Measurements from ENCODE around the gene UROC1.

The UROC1 gene

DNA sequence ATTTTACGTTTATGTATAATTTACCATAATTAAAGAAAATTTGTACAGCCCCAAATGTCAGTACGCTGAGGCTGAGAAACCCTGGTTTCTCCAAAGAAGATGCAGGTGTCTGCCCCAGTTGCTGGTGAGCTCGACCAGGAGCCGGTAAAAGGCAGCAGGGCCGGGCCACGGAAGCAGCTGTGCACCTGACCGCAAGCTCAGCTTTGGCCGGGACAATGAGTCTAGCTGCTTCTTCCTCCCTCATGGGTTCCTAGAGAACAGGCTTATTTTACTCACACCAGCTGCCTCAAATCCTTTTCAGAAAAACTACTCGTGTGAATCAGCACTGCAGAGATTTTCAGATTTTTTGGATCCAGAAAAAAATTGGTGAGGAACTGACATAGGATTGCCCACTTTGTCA, 23.8 kb downstream of the UROC1 start:
- no peak for DNase-seq

DNA sequence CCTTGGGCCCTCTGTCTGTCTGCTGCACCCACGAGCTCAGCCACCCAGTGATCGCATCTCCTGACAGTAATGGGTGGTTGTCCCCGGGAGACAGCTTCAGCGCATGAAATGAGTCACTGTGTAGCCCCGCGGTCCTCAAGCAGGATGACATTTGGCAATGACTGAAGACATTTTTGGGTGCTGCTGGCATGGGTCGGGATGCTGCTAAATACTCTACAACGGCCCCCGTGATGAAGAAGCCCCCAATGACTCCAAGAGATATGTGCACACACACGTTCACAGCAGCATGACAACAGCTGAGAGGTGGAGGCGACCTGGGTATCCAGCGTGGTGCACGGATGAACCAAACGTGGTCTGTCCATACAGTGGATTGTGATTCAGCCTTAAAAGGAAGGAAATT, 24.5 kb downstream of the UROC1 start:
- no peak for DNase-seq

DNA sequence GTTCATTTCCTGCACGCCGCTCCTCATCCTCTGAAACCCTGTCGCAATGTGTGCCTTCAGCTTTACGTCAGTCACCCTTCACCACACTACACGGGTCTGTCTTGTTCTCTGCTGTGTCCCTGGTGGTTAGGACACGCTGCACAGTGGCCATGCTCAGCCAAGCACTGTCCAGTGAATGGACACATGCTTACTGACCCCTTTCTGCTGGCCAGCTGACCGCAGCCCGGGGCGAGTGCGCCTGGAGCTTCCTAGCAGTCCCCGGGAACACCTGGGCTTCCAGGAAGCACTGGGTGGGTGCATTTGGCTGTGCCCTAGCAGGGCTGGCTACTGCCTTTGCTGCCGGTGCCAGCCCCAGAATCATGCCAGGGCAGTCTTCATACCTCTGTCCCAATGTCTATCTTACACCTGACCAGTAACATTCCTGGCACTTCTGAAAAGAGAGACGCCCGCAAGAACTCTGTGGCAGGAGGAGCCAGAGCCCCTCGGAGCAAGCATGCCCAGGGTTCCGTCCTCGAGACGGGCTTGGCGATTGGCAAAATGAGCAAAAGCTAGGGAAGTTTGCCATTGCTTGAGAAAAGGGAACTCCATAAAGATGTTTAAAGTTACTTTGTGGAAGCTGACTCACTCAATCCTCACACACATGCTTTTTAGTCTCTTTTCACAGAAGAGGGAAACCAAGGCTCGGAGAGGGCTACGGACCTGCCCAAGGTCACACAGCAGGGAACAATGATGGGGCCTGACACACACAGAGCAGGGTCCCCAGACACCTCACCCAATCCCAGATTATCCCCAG, 26.2 kb downstream of the UROC1 start:
- DNase-seq = no peak

DNA sequence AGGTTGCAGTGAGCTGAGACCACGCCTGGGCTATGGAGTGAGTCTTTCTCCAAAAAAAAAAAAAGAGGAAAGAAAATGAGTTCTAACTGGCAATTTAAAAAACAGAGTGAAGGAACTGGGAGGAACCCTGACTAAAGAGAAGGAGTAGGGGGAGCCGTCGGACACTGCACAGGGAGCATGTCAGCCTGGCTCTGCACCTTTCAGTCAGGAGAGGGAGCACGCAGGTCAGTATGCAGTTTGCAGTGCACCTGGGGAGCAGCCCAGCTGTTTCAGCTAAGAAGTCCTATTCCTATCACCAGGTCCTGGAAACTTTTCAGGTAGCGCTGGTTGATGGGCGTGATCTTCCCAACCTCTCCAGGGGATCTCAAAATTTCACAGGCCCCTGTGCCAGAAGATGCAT, 27.0 kb downstream of the UROC1 start:
- no peak for DNase-seq

DNA sequence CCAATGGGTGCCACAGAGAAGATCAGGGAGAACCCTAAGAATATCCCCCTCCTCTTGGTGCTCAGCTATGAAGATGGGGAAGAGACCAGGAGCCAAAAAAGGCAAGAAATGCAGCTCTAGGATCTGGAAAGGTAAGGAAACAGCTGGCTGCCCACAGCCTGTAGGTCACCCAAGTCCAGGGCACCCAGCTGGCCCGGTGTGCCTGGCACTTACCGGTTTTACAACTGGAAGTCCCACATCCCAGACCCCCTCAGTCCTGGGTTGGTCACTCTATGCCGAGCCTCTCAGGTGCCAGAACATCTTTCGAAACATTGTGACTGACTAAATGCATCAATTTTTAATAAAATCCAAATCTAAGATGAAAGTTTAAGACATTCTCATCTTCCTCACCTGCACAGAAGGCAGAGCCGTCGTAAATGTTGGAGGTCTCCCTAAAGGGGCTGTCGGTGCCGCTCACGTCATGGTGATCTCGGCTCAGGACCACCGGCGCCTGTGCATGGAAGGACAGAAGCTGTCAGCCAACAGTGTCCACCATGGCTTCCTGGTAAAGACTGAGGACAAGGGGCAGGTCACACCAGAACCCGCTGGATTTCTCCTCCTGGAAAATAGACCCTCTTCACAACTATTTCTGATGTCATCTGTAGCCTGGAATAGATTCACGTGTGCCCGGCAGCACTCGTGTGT, 28.5 kb downstream of the UROC1 start:
- DNase-seq = no peak

DNA sequence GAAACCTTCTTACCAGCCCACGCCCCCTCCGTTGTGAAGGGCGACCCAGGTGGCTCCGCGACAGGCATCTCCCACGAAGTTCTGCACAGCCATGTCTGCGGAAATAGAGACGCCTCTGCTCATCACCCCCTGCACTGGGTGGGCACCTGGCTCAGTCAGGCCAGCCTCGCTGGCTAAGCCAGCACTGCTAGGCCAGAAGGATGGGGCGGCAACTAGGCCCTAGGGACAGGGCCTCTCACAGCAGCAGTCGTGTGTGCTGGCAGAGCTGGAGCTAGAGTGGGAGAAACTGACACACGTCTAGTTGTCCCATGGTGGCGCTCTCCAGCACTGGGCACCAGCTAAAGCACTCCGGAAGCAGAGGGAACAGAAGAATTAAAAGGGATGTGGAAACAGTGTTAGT, 29.4 kb downstream of the UROC1 start:
- no peak for DNase-seq

DNA sequence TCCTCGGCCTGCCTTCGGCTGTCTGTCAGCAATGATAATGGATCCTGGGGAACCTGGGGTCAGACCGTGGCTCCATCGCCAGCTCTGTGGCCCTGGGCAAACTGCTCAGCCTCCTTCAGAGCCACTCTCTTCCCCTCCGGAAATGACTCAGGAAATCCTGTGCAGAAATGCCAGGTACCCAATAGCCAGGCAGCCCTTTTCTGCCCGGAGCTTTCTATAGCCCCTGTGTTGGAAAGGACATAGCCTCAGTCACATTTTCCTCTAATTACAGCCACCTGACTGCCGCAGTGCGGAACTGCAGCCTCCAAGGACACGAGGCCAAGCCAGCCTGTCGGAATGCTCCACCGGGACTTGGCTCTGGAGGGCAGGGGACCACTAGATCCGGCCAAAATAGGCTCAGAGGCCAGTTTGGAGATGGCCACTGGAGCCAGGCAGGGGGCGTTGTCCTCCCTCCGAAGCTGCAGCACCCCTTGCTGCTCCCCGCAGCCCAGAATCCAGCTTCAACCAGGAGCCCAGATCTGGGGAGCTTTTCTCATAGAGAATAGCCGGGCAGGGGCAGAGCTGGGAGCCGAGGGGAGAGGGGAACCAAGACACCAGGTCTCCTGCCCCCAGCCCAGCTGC, 30.3 kb downstream of the UROC1 start:
- no peak for DNase-seq

DNA sequence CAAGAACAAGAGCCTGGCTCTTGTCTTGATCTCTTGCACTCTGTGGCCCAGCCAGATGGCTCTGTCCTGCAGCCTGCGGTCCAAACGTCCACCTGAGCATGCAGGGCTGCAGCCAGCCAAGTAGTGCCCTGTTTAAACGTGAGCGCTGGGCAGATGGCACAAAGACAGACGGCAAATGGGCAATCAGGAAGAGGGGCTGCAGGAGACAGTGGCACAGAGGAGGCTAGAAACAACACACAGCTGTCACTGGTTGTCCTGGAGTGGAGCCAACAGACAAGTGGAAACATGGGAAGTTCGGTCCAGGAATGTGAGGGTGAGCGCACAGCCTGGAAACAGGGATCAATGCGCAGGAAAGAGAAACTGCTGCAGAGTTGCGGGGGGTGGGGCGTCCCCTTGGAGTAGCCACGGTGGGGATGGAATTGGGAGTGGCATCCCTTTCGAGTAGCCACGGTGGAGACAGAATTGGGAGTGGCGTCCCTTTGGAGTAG, 31.2 kb downstream of the UROC1 start:
- no peak for DNase-seq

DNA sequence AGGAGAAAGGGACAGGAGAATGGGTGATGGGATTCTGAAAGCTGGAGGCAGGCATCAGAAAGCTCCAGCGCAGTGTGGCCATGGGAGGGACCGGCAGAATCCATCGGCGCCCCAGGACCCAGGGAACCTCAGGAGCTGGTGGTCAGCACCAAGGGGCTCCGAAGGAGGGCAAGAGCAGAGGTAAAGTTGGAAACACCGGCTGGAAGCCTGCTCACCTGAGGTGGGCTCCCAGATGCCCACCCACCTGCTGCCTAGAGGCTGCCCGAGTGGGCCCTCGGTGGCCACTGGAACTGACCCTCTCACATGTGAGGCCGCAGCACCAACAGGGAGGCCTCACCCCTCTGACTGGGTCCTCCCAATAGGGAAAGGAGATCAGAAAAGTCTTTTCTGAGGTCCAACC, 31.6 kb downstream of the UROC1 start:
- DNase-seq = no peak

DNA sequence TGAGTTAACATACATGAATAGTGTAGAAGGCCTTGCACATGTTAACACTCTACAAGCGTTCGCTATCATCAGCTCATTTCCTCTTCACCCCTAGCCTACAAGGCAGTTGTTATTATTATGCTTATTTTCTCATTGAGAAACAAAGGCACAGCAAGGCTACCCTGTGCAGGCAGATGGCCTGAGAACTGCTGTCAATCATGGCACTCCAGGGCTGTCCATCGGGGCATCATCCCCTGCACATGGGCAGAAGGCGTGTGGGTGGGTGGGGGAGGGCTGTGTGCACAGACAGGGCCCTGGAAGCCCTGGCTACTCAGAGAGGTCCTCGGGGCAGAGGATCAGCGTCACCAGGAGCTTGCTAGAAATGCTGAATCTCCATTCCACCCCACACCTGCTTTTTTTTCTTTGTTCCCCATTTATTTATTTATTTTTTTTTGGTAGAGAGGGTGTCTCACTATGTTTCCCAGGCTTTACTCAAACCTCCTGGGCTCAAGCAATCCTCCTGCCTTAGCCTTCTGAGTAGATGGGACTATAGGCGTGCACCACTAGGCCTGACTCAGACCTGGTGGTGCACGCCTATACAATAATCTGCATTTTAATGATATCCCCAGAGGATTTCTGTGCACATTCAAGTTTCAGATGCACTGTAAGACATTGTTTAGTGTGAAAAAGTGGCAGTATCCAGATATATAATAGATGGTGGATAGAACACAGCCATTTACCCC, 32.2 kb downstream of the UROC1 start:
- no peak for DNase-seq

DNA sequence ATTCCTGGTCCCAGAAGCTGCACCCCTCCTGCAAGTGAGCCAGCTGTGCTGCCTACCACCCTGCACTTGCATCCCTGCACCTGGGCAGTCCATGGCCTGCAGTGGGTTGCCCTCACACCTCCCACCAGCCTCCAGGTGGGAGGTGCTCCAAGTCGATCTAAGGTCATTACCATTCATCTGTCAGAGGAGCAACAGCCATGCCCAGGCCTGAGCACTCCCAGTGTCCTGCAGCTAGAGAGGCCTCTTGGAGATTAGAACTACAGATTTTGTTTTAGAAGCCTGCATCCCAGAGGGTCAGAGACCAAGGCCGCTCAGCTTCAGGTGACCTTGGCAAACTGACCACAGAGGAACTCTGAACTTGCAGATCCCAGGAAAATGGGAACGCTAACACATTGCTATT, 32.9 kb downstream of the UROC1 start:
- DNase-seq = no peak

DNA sequence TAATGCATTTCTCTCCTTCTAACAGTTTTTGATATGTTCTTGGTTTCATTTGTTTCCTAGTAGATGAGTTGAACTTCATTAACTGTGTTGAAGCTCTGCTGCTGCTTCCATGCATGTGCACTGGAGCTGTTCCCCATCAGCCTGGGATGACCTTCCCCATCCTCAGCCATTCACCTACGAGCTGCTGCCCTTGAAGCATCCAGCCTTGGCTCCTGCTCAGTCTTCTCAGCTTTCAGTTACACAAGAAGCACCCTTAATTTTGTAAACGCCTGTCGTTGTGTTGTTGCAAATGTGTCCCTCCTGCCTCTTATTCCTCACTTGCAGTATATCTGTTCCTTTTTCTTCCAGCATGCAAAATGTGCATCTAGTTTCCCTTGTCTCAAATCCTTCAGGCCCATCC, 33.4 kb downstream of the UROC1 start:
- DNase-seq = no peak

DNA sequence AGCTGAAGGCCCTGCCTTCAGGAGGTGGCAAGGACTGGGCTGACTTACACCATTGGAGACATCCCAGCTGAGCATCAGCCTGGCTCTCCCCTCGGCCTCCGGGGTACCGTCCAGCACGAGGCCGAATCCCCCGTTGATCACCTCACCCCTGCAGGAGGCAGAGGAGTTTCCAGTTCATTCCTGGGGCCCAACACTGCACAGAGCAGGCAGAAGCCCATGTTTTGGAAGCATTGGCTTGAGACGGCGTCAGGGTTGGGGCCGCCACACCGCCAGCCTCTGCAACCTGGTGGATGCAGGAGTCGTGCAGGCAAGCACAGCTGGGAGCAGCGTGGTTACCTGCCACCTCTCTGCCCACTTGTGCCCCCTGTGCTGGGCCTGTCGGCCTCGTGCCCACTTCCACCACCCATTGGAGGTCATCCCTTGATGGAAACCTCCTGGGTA, 34.2 kb downstream of the UROC1 start:
- no peak for DNase-seq

DNA sequence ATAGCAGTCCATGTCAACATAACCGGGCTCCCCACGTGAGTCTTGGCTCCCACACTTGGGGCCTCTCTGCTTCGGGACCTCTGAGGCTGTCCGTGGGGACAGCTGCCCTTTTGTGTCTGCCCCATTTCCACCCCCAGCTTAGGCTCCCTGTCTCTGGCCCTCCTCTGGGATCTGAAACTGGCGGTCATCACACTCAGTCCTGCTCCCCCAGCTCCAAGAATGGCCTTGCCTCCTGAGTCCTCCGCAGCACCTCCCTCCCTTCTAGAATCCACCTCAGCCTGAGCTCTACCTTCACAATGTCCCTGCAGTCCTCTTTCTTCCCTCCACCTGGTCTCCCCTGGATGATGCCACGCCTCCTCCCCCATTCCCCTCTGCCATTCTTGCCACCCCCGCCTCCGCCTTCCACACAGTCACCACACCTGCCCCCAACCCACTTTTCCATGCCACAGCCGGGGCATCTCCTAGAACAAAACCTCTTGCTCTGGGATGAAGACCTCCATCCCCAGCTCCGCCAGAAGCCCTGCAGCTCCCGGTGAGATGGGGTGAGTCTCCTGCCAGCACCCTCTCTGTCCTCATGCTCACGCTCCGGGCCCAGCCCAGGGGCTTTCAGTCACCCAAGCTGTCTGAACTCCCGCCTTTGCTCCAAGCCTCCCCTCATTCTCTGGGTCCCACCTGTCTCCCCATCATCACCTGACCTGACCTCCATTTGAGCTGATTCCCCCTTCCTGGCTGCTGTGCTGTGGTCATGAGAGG, 34.9 kb downstream of the UROC1 start:
- no peak for DNase-seq

DNA sequence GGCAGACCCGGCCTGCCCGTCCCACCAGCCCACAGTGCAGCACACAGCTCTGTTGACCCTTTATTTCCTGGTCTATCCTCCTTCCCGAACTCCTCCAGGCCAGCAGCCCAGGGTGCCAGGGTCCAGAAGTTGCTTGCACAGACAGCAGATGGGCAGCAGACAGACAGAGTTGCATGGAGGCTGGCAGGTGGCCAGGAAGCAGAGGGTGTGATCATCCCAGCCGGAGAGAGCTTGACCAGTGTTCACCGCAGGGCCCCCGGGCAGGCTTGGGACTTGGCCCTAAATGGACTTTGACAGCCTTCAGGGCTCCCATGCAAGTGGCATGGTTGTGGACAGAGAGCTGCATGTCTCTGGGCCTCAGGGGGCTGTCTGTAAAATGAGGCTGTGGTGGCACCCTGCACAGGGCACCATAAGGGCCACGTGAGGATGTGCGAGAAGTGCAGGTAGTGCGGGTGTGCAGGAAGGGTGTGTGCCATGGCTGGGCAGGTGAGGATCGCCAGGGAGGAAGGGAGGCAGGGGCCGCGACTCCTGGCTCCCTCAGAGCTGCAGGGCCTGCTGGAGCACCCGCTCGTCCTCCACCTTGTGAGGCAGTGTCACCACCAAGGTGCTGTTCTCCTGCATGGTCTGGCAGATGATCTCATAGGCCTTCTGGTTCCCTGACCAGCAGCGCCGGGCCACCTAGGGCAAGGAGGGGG, 35.6 kb downstream of the UROC1 start:
- no peak for DNase-seq

DNA sequence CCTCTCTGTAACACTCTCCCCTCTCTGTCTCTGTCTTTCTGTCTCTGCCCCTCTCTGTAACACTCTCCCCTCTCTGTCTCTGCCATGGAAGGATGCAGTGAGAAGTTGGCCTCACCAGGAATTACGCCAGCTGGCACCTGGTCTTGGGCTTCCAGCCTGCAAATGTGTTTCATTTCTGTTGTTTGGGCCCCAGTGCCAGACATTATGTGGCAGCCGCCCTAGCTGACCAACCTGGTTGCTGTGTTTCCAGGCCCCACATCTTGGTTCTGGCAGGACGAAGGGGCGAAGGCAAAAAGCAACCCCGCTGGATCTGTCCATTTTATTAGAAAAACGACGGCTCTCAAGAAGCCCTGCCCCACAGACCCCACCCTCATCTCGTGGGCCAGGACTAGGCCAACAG, 36.7 kb downstream of the UROC1 start:
- DNase-seq = no peak

DNA sequence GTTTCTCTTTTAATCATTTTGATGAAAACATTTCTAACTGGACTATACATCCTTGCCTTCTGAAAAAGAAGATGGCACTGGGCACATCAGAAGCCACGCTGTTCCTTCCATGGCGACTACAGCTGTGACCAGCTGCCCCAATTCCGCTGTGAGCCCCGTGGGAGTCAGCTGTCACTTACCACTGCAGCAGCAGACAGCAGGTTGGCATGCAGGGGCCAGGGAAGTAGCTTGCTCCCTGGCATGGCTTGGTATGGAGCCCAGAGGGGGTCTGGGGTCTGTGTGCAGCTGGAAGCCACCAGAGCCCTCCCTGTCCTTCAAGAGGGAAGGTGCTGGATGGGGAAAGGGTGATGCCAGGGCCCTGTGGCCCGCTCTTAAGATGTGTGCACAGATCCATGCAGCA, 37.4 kb downstream of the UROC1 start:
- DNase-seq = no peak

DNA sequence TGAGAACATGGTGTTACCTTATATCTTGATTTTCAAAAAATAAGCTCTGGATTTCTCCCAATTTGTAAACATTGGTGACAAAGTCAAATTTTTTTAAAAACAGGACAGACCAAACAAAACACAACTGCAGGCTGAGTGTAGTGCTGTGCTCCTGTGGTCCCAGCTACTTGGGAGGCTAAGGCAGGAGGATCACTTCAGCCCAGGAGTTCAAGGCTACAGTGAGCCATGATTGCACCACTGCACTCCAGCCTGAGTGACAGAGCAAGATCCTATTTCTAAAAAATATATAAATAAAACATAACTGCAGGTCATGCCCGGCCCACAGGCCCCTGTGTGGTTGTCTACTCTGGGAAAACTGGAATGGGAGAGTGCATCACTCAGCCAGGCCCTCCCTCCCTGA, 37.9 kb downstream of the UROC1 start:
- DNase-seq = no peak

DNA sequence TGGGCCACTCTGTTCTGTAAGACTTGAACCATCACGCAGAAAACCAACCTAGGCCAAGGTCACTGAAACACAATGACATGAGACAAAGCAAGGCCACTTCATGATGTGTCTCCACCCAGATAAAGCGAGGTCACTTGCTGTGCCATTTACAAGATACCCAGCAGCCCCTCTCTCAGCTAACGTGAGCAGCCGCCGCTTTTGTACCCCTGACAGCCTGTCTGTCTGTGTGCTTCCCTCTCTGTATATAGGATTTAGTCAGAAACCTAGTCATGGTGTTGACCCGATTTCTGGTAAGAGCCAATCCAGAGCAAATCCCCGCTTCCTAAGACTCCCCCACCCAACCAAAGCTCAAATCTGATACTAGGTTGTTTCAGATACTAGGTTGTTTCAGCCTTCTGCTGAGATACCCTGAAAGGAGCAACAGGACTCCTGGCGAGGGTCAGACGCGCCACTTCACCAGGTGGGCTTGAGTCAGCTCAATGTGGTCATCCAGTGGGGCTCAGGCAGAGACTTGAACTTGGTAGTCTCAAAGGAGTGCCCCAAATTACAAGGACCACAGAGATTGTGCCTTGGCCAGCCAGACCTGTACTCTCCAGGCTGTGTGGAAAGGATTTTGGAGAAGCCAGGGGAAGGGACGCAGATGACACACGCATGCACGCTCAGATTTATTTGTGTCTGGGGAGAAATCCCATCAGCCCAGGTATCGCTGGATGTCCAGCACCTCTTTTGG, 38.8 kb downstream of the UROC1 start:
- no peak for DNase-seq

DNA sequence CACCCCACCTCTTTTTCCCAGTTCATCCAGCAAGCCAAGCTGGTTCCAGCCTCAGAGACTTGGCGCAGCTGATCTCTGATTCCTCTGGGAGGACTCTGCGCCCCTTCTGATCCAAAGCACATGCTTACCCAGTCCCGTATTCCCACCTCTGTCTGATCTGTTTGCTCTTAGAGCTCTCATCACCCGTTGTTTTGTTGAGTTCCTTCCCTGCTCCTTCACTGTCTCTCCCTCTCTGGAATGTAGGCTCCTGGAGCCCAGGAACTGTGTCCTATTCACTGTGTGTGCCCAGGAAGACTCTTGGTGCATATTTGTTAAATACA, 40.6 kb downstream of the UROC1 start:
- no peak for DNase-seq

All from retina (tissue), 1 donor.